HEK293 (cell line): ENCODE data around the gene WDFY2.

ENCODE experiments used
- CTCF ChIA-PET: fragments of 350-600 bp; formaldehyde crosslinking; extraction: SDS; loops from one replicate; lab custom pipeline; 2021; ENCODE audit warnings: antibody characterized with exemption; lab: Yijun Ruan, JAX
- POLR2A ChIA-PET: fragments of 300-600 bp; formaldehyde crosslinking; extraction: SDS; loops from one replicate; lab custom pipeline; 2020; ENCODE audit warnings: antibody characterized with exemption, inconsistent platforms; lab: Yijun Ruan, JAX
- H3K27ac ChIP-seq: fragments of 200-500 bp; sonication (Bioruptor generic); 2 replicates; pipeline ENCODE4 v1.5.1; 2014; ENCODE audit warnings: low read depth, low read length, control low read depth, inconsistent platforms; ENCODE audit errors: extremely low read depth
- H3K36me3 ChIP-seq, 2 experiments: fragments of 200-500 bp in 1 of 2; sonication (Bioruptor generic) in 1 of 2; 1 replicate in 1 of 2; 2 replicates in 1 of 2; pipeline ENCODE4 v1.5.1; 2014 to 2017; ENCODE audit warnings: inconsistent platforms in 2 of 2, low read length in 2 of 2; ENCODE audit not compliant: control insufficient read depth in 2 of 2, insufficient read depth in 1 of 2
- H3K4me1 ChIP-seq: fragments of 200-500 bp; sonication (Bioruptor generic); 2 replicates; pipeline ENCODE4 v1.5.1; 2014; ENCODE audit warnings: mild to moderate bottlenecking, low read length, inconsistent platforms; ENCODE audit not compliant: control insufficient read depth, insufficient read depth
- H3K4me3 ChIP-seq: 2 replicates; pipeline ENCODE4 v1.5.1; 2011; ENCODE audit warnings: low read depth, mild to moderate bottlenecking, control low read depth, low read length, moderate library complexity
- H3K9me3 ChIP-seq: fragments of 200-500 bp; sonication (Bioruptor generic); 2 replicates; pipeline ENCODE4 v1.5.1; 2014; ENCODE audit warnings: low read depth, low read length, inconsistent platforms; ENCODE audit not compliant: control insufficient read depth, insufficient read depth
- BCL11A ChIP-seq: fragments of 450-650 bp; formaldehyde crosslinking; IDR thresholded peaks from 2 replicates; pipeline ENCODE4 v1.5.1; 2016; ENCODE audit warnings: low read depth, missing biosample characterization, missing genetic modification characterization
- GFI1B ChIP-seq: fragments of 450-650 bp; formaldehyde crosslinking; IDR thresholded peaks from 2 replicates; pipeline ENCODE4 v1.5.1; 2016; ENCODE audit warnings: missing biosample characterization, missing genetic modification characterization
- HOXA7 ChIP-seq: sonication (generic); formaldehyde crosslinking; IDR thresholded peaks from 2 replicates; pipeline ENCODE4 v1.8.1; 2022; ENCODE audit warnings: missing genetic modification reagents, borderline replicate concordance
- HOXC10 ChIP-seq: sonication (generic); formaldehyde crosslinking; IDR thresholded peaks from 2 replicates; pipeline ENCODE4 v1.8.1; 2023; ENCODE audit warnings: mild to moderate bottlenecking, missing genetic modification reagents
- MYNN ChIP-seq: fragments of 450-650 bp; formaldehyde crosslinking; IDR thresholded peaks from 2 replicates; pipeline ENCODE4 v1.5.1; 2016; ENCODE audit warnings: missing biosample characterization, missing genetic modification characterization, borderline replicate concordance
- PRDM1 ChIP-seq: fragments of 450-650 bp; formaldehyde crosslinking; IDR thresholded peaks from 2 replicates; pipeline ENCODE4; 2016; ENCODE audit warnings: missing biosample characterization, missing genetic modification characterization
- REST ChIP-seq: fragments of 450-650 bp; formaldehyde crosslinking; IDR thresholded peaks from 2 replicates; pipeline ENCODE4 v1.5.1; 2016; ENCODE audit warnings: missing biosample characterization, missing genetic modification characterization
- ZBTB8A ChIP-seq: fragments of 450-650 bp; formaldehyde crosslinking; IDR thresholded peaks from 2 replicates; pipeline ENCODE4 v1.5.1; 2016; ENCODE audit warnings: missing biosample characterization, missing genetic modification characterization
- ZNF114 ChIP-seq: fragments of 450-650 bp; formaldehyde crosslinking; IDR thresholded peaks from 2 replicates; pipeline ENCODE4 v1.5.0; 2017; ENCODE audit warnings: missing biosample characterization, missing genetic modification characterization
- ZNF133 ChIP-seq: fragments of 450-650 bp; formaldehyde crosslinking; IDR thresholded peaks from 2 replicates; pipeline ENCODE4 v1.5.1; 2016; ENCODE audit warnings: missing biosample characterization, missing genetic modification characterization
- ZNF157 ChIP-seq: fragments of 450-650 bp; formaldehyde crosslinking; IDR thresholded peaks from 2 replicates; pipeline ENCODE4 v1.5.1; 2016; ENCODE audit warnings: missing biosample characterization, missing genetic modification characterization
- ZNF174 ChIP-seq: fragments of 450-650 bp; formaldehyde crosslinking; IDR thresholded peaks from 2 replicates; pipeline ENCODE4 v1.5.0; 2017; ENCODE audit warnings: missing biosample characterization, mild to moderate bottlenecking, missing genetic modification characterization
- ZNF184 ChIP-seq: fragments of 450-650 bp; IDR thresholded peaks from 2 replicates; pipeline ENCODE4 v1.5.1; 2018; ENCODE audit warnings: missing biosample characterization, mild to moderate bottlenecking, missing genetic modification characterization
- ZNF19 ChIP-seq: fragments of 450-650 bp; formaldehyde crosslinking; IDR thresholded peaks from 2 replicates; pipeline ENCODE4; 2016; ENCODE audit warnings: missing biosample characterization, missing genetic modification characterization, low read depth
- ZNF24 ChIP-seq: fragments of 450-650 bp; formaldehyde crosslinking; IDR thresholded peaks from 2 replicates; pipeline ENCODE4 v1.5.1; 2016; ENCODE audit warnings: missing biosample characterization, missing genetic modification characterization
- ZNF280D ChIP-seq: fragments of 450-650 bp; formaldehyde crosslinking; IDR thresholded peaks from 2 replicates; pipeline ENCODE4 v1.5.1; 2016; ENCODE audit warnings: missing biosample characterization, missing genetic modification characterization
- ZNF350 ChIP-seq: fragments of 450-650 bp; formaldehyde crosslinking; IDR thresholded peaks from 2 replicates; pipeline ENCODE4 v1.5.0; 2017; ENCODE audit warnings: missing biosample characterization, mild to moderate bottlenecking, missing genetic modification characterization
- ZNF366 ChIP-seq: fragments of 450-650 bp; formaldehyde crosslinking; conservative IDR thresholded peaks from 2 replicates; pipeline ENCODE4 v1.5.1; 2016; ENCODE audit warnings: missing biosample characterization, missing genetic modification characterization
- ZNF398 ChIP-seq: fragments of 450-650 bp; formaldehyde crosslinking; IDR thresholded peaks from 2 replicates; pipeline ENCODE4 v1.5.1; 2017; ENCODE audit warnings: missing biosample characterization, missing genetic modification characterization
- ZNF416 ChIP-seq: fragments of 450-650 bp; formaldehyde crosslinking; IDR thresholded peaks from 2 replicates; pipeline ENCODE4 v1.5.1; 2016; ENCODE audit warnings: missing biosample characterization, missing genetic modification characterization
- ZNF514 ChIP-seq: fragments of 450-650 bp; formaldehyde crosslinking; IDR thresholded peaks from 2 replicates; pipeline ENCODE4 v1.5.1; 2016; ENCODE audit warnings: missing biosample characterization, missing genetic modification characterization
- ZNF549 ChIP-seq: fragments of 450-650 bp; IDR thresholded peaks from 2 replicates; pipeline ENCODE4 v1.5.1; 2018; ENCODE audit warnings: missing biosample characterization, missing genetic modification characterization, mild to moderate bottlenecking, inconsistent platforms, moderate library complexity
- ZNF600 ChIP-seq: fragments of 450-650 bp; formaldehyde crosslinking; IDR thresholded peaks from 2 replicates; pipeline ENCODE4 v1.5.1; 2016; ENCODE audit warnings: missing biosample characterization, missing genetic modification characterization
- ZNF626 ChIP-seq: fragments of 450-650 bp; sonication (Bioruptor Pico); formaldehyde crosslinking; IDR thresholded peaks from 2 replicates; pipeline ENCODE4 v1.5.1; 2018; ENCODE audit warnings: missing biosample characterization, missing genetic modification characterization, inconsistent platforms
- ZNF639 ChIP-seq: fragments of 450-650 bp; formaldehyde crosslinking; IDR thresholded peaks from 2 replicates; pipeline ENCODE4 v1.5.1; 2016; ENCODE audit warnings: missing biosample characterization, missing genetic modification characterization
- ZNF768 ChIP-seq: fragments of 450-650 bp; formaldehyde crosslinking; IDR thresholded peaks from 2 replicates; pipeline ENCODE4 v1.5.1; 2018; ENCODE audit warnings: missing biosample characterization, mild to moderate bottlenecking, missing genetic modification characterization

The WDFY2 gene

GRCh38 chr13:51612867-51613266 lies 28.6 kb downstream of the WDFY2 start:
- ChIA-PET POLR2A (no interaction called here), CTCF (no interaction called here)
- no peak for TF ChIP-seq ZNF174 (tag by site-specific recombination)
- TF ChIP-seq ZNF184 (tag by site-specific recombination), result no peak
- TF ChIP-seq ZNF19 (tag by site-specific recombination), result no peak
- TF ChIP-seq PRDM1 (tag by site-specific recombination), result no peak
- no peak for TF ChIP-seq REST (tag by site-specific recombination)
- TF ChIP-seq ZNF398, result no peak
- TF ChIP-seq ZBTB8A, result no peak
- no peak for TF ChIP-seq ZNF114 (tag by site-specific recombination)
- TF ChIP-seq HOXA7 (CRISPR knock-in tag), result no peak
- TF ChIP-seq ZNF514 (tag by site-specific recombination), result no peak
- TF ChIP-seq ZNF768, result no peak
- TF ChIP-seq ZNF133 (tag by site-specific recombination), result no peak
- no peak for TF ChIP-seq BCL11A
- TF ChIP-seq ZNF24 (tag by site-specific recombination), result no peak
- Histone ChIP-seq H3K36me3 (no peaks in the 10 kb centered on the region), H3K4me3 (no peak overlapping the region), H3K27ac (no peak overlapping the region), H3K4me1 (0 out of 2 replicates have a peak, but pooled peaks cover 2% of the 10 kb centered on the region), H3K9me3 (no peaks in the 10 kb centered on the region)

- Histone ChIP-seq H3K4me1 (0 out of 2 replicates have a peak, but pooled peaks cover 2% of the 10 kb centered on the region), H3K27ac (no peak overlapping the region), H3K36me3 (no peaks in the 10 kb centered on the region), H3K4me3 (no peak overlapping the region), H3K9me3 (no peaks in the 10 kb centered on the region)
- POLR2A ChIA-PET, result no interaction called here
- no peak for TF ChIP-seq ZNF639
- TF ChIP-seq ZNF416, result no peak
- no peak for TF ChIP-seq ZNF157 (tag by site-specific recombination)
- TF ChIP-seq ZNF280D, result no peak
- TF ChIP-seq ZNF600 (tag by site-specific recombination), result no peak
- no peak for TF ChIP-seq HOXC10 (CRISPR knock-in tag)
- TF ChIP-seq ZNF549 (tag by site-specific recombination), result no peak
- TF ChIP-seq ZNF366, result no peak
- no peak for TF ChIP-seq MYNN (tag by site-specific recombination)
- no peak for TF ChIP-seq ZNF350 (tag by site-specific recombination)
- TF ChIP-seq ZNF626 (tag by site-specific recombination), result no peak
- TF ChIP-seq GFI1B, result no peak
- no peak for TF ChIP-seq ZNF114 (tag by site-specific recombination)
- CTCF ChIA-PET, result no interaction called here
Observed at GRCh38 chr13:51613535-51613934, 29.3 kb downstream of the WDFY2 start.
